OCI-M2 (cell line): ENCODE data around the gene FADS3.

Source experiments
- DNase-seq: peaks from one replicate; lab custom pipeline; 2025; ENCODE audit not compliant: unreplicated experiment; lab: John Stamatoyannopoulos, UW

Gene FADS3

DNA sequence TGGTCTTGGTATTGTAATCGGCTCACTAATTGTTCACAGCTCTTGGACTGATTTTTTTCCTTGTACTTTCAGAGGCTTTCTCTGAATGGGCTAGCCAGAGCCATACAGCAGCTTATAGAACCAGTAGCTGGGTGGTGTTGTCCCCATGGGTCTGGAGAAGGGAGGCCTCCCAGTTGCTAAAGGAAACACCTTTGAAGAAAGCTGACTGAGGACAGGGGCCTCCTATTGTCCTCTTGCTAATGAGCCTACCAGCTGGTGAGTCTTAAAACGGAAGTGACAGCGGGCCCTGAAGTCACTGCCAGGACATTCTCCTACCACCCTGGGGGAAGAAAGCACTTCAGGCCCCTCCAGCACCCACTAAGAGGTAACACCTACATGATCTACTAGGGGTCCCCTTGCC lies 9.9 kb downstream of the FADS3 start:
- DNase-seq, result no peak

DNA sequence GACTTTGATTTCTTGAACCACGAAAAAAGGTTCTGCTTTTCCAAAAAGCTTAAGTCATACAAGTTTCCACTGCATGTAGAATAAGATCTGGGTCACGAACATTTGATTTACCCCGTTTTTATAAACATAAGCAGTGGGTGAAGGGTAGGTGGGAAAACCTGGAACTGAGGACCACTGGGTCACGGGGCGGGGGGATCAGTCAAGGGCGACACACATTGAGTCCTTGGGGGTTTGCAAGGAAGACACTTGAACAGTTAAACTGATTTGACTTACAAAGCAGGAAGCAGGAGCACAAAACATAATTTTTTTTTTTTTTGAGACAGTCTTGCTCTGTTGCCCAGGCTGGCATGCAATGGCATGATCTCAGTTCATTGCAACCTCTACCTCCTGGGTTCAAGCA lies 10.9 kb downstream of the FADS3 start:
- no peak for DNase-seq

DNA sequence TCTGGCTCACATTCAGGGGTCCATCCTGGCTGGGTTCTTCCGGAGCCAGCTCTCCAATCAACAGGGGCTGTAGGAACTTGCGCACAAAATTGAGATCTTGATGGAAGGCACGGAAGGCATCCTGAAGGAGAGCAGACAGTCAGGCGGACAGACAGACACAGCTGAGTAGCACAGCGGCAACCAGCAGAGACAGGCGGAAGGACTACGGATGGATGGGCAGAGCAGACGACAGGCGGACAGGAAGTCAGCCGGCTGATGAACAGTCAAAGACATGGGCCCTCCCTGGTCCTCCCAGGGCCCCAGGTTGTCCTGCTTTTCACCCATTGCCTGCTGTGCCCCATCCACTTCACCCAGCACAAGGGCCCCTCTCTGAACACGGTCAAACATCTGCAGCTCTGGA lies 11.3 kb downstream of the FADS3 start:
- no peak for DNase-seq

DNA sequence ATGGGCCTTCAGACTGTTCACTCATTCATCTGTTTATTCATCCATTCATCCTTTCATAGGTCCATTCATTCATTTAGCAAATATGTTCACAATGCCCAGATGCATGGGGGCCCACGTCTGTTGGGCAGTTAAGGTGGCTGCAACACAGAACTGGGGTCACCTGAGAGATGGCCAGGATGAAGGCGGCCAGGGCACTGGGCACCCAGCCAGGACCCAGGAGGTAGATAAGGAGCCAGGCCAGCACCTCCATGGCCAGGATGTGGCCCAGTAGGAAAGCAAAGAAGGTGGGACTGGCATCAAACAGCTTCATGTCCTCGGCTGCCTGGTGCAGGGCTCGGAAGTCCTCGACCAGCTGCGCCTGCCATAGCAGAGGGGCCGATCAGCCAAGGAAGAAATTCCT lies 12.2 kb downstream of the FADS3 start:
- no peak for DNase-seq

DNA sequence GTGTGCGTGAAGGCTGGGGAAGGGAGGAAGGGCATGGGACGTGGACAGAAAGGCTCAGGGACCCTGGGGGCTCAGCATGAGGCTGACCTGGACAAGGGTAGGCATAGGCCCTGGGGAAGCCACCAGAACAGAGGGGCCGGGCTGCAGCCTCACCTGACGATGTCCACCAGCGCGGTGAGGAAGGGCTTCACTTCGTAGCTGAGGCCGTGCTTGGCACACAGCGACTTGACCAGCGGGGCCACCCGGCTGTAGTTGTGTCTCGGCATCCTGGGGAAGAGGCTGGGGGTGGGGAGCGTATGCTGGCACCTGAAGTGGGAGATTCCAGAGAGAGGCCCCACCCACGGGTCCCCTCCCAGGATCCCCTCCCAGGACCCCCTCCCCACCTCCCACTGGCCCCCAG lies 15.6 kb downstream of the FADS3 start:
- no peak for DNase-seq

DNA sequence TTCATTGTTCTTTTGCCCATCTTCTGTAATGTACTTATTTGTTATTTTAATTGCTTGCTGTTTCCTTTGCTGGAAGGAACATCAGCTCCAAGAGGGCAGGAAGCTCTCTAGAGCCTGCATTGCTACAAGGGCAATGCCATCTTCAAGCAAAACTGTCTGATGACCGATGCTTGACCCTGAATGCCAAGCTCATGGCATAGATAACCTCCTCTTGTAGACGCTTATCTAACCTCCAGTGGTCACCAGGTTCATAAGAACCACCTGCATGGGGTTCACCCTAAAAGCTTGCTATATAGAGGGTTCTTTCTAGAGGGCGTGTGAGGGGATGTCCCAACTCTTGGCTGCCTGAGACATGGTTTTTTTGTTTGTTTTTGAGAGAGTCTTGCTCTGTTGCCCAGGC lies 16.5 kb downstream of the FADS3 start:
- DNase-seq, result no peak

DNA sequence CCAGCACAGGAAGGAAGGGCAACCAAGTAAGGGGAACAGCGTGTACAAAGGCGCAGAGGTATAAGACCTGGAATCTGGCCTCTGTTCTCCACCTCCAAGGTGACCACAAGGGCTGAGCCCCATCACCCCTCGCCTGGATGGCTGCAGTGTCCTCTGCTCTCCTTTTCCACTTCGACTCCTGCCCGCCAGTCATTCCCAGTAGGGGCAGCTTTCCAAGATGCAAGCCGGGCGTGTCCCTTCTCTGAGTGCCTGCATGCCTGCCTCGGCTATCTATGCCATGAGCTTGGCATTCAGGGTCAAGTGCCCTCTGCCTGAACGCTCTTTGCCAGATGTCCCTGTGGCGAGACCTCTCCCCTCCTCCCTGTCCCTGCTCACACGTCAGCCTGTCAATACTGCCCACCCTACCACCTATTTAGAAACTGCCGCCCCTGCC lies 17.0 kb downstream of the FADS3 start:
- no peak for DNase-seq

DNA sequence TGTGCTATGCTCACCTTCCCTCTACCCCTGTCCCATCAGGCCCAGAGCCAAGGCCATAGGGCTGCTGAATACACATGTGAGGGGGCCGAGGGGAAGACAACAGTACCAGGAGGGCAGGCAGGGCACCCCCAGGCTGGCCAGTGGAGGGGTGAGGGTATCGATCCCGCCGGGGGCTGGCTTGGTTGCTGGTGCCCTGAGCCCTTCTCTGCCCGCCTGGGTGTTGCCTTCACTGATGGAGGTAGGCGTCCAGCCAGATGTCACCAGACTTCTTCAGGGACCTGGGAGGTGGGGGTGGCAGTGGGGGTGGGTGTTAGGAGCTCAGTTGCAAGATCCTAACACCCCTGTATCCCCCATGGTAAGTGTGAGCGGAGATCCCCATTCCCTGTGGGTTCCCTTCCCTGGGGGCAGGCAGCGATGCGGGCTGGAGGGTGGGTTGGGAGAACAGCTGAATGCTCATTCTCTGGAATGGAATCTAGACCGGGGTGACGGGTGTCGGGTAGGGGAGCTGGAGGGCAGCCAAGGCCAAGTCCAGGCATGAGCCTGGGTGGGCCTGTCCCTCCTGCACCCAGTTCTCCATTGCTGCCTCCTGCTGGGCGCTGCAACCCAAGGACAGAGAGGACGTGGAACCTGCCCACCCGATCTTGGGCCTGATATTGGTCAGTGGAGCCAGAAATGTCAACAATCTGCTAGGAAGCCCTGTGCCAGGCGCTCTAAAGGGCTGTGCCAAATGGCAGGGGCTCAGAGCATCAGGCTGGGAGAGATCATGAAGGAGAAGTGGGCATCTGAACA lies 17.6 kb downstream of the FADS3 start:
- DNase-seq, result no peak

DNA sequence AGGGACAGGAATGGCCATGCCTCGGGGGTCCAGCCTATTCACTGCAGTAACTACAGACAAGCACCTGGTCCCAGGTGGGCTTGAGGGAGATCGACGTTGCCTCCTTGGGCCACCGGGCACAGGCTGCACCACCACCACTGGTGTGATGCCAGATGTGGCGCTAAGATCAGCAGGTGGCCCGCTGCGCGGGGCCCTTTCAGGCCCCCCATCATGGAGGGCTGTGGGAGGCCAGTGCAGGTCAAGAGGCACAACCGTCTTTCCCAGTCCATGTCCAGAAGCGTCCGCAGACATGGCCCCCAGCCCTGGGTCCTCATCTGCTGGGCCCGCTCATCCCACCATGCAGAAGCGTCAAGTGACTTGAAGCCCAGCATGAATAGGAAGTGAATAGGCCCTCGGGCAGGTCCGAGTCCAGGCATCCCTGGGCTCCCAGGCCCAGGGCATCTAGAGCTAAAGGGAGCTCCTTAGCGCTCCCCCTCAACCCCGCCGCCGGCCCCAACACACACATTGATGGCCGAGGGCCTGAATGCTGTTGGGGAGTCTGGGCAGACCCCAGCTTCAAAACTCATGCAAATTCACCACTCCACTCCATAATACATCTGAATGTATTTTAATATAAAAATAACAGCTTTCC lies 18.3 kb downstream of the FADS3 start:
- DNase-seq, result no peak

DNA sequence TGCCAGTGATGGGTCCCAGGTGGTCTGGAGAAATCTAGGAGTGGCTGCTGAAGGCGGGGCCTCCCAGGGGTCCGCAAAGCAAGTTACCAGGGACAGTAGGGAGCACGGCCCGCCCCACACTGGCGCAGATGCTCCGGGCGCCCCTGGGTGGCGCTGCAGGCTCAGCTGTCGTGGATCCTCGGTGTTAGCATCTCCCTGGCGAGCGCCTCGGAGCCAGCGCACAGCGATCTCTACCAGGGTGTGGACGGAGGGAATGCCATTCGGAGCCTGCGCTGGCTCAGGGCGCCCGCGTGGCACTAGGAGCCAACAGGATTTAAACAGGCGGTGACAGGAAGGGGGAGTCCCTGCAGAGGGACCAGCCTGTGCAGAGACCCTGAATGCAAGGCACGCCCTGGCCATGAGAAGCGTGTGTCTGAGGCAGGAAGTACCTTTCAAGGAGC lies 20.2 kb downstream of the FADS3 start:
- DNase-seq, result no peak

DNA sequence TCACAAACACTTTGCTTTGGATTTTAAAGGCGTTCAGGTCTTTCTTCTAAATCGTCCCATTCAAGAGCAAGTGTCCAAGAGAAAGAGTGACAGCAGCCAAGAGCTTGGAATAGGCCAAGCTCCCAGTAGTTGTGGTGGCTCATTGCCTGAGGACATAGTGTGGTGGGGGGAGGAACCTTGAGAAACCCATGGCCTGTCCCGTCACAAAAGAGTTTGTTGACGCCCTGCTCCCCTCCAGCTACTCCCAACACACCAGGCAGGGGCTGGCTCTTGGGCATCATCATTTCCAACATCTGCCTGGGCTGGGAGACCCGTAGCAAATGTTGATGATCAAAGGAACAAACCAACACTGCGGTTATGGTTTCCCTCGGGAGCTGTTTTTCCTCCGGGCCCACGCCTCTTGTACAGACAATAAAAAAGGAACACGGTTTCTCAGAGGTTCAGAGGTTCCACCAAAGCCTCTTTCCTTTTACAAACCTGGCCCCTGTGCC lies 20.8 kb downstream of the FADS3 start:
- no peak for DNase-seq

DNA sequence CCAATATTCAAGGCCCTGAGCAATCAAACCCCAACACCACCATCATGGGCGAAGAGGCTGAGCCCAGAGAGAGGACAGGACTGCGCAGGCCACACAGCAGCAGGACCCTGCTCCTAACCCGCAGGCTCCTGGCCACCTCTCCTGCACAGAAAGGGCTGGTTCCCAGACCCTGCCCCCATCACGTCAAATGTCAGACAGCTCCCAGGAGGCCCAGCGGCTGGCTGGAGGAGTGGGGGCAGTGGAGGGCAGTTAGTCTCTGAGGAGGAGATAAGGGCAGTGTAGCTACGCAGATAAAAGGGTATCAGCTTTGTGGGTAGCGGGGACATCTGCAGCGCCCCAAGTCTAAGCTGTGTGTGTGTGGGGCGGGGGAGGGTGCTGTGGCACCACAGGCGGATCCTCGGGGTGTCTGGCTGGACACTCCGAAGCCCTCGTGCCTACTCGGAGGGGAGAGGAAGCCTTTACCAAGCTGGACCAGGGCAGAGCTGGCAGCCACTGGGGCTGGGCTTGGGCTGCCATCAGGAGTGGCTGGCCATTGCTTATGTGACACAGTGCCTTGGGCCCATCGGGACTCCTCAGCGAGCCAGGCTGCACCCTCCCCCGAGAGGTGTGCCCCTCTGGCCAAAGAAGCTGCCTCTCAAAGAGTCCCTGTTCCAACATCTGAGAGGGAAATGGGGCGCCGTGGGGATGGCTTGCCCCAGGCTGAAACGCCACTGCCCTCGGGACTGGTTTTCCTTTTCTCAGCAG lies 21.5 kb downstream of the FADS3 start:
- DNase-seq, result no peak

DNA sequence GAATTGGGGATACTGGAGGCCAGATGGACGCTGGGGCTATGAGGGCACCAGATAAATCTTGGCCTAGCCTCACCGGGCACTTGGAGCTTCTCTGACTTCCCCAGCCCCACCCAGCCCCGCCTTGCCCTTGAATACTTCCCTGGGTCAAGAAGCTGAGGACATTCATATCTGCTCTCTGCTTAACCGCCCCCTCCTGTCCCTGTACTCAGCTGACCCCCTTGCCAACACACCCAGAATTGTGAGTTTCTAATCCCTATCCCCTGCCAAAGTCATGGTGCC lies 22.0 kb downstream of the FADS3 start:
- no peak for DNase-seq

DNA sequence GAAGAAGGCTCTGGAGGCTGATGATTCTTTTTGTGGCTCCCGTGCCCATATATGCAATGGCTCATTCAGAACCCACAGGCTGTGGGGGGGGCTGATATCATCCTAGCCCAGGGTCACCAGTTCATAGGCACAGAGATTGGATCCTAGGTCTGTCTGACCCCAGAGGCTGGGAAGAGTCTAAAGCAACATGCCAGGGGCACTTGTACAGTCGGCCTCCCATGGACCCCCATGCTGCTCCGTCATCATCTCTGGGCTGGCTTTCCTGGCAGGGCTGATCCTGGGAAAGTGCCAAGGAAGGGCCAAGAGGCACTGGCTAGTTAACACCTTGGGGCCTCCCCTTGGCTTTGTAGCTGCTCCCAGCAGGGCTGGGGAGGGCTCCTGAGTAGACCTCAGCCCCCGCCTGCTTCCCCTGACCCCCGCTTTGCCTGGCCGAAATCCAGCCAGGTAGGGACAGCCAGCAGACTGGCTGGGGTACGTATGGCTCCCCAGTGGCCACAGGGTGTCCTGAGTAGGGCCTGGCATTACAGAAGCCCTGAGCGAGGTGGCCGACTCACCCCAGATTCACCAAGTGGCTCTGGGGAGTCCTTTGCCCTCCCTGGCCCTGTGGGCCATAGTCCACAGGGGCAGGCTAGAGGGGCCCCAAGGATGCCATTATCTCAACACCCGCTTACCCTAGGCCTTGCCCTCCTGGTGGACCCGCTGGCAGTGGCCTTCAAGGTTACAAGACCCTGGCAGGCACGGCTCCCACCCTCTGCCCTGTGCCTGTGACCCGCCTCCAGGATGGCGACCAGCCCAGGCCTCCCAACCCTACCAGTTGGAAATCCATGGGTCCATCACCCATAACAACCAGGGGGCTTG lies 22.5 kb downstream of the FADS3 start:
- no peak for DNase-seq

DNA sequence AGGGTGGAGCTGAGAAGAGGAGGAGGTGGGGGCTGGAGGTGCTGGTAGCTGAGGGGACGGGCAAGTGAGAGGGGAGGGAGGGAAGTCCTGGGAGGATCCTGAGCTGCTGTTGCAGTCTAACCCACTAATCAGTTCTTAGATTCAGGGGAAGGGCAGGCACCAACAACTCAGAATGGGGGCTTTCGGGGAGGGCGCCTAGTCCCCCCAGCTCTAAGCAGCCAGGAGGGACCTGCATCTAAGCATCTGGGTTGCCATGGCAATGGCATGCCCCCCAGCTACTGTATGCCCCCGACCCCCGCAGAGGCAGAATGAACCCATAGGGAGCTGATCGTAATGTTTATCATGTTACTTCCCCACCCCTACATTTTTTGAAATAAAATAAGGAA lies 24.4 kb downstream of the FADS3 start:
- DNase-seq, result no peak

DNA sequence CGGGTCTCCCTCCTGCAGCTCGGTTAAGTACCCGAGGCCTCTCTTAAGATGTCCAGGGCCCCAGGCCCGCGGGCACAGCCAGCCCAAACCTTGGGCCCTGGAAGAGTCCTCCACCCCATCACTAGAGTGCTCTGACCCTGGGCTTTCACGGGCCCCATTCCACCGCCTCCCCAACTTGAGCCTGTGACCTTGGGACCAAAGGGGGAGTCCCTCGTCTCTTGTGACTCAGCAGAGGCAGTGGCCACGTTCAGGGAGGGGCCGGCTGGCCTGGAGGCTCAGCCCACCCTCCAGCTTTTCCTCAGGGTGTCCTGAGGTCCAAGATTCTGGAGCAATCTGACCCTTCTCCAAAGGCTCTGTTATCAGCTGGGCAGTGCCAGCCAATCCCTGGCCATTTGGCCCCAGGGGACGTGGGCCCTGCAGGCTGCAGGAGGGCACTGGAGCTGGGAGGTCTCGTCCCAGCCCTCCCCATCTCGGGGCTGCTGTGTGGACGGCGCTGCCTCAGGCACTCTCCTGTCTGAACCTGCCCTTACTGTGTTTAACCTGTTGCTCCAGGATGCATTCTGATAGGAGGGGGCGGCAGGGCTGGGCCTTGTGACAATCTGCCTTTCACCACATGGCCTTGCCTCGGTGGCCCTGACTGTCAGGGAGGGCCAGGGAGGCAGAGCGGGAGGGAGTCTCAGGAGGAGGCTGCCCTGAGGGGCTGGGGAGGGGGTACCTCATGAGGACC lies 25.0 kb downstream of the FADS3 start:
- DNase-seq, result no peak

DNA sequence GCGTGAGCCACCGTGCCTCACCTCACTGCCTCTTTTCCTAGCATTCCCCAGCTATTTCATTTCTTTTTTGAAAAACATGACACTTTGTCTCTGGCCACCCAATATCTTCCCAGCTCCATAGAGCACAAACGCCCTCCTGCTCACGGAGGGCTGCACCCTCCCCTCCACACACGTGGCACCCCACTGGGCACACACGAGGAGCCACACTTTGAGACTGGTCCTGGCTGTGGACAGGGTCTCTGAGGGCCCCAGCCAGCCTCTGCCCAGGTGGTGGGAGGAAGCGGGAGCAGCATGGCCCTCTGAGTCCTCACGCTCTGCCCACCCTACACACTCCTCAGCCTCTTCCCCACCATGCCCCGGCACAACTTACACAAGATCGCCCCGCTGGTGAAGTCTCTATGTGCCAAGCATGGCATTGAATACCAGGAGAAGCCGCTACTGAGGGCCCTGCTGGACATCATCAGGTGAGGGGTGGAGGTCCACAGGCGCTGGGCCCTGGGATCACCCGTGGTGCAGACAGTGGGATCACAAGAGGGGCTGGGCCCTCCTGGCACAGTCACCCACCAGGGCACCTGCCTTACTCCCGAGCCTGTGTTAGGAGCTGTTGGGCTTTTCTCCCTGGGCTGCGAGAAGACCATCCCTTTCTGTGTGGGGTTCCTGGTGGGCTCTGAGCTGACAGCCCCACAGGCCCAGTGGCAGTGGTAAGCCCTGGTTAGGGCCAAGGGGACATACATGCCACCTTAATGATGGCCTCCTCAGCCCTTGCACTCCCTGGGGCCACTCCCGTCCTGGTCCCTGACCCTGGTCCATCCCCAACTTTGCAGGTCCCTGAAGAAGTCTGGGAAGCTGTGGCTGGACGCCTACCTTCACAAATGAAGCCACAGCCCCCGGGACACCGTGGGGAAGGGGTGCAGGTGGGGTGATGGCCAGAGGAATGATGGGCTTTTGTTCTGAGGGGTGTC lies 26.2 kb downstream of the FADS3 start:
- no peak for DNase-seq

DNA sequence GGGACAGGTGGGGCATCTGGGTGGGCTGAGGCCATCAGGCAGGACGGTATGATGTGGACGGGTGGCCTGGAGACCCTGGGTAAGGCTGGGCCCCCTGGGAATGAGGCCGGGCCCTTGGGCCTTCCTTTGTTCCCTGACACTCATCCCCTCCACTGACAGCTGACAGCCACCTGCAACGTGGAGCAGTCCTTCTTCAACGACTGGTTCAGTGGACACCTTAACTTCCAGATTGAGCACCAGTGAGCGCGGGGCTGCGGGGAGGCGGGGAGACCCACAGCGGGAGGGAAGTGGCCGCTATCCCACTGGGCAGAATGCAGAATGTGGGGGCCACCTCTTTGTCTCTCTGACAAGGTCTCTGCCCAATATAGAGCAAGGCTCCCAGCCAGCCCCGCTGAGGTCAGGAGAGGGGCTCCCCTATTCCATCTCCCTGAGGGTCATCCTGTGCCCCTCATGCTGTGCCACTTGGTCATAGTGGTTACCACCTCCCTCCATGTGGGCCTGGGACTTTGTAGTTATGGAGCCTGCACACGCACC lies 27.7 kb downstream of the FADS3 start:
- no peak for DNase-seq
